ENCODE results near the gene ST8SIA3.

DNA sequence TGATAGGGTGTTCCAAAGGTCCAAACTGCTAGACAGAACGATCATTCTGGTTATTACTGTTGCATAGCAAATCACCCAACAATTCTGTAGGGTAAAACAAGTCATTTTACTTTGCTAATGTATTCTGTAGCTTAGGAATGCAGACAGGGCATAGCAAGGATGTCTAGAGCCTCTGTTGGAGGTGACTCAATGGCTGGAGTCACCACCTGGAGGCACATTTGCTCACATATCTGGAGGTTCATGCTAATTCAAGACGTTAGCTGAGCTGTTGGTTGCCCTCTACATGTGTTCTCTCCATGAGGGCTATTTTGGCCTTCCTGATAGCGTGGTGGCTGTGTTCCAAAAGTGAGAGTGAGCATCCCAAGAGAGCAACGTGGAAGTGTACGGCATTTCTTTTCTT, 22.5 kb upstream of the ST8SIA3 start:
- TF ChIP-seq, protein P1, sequence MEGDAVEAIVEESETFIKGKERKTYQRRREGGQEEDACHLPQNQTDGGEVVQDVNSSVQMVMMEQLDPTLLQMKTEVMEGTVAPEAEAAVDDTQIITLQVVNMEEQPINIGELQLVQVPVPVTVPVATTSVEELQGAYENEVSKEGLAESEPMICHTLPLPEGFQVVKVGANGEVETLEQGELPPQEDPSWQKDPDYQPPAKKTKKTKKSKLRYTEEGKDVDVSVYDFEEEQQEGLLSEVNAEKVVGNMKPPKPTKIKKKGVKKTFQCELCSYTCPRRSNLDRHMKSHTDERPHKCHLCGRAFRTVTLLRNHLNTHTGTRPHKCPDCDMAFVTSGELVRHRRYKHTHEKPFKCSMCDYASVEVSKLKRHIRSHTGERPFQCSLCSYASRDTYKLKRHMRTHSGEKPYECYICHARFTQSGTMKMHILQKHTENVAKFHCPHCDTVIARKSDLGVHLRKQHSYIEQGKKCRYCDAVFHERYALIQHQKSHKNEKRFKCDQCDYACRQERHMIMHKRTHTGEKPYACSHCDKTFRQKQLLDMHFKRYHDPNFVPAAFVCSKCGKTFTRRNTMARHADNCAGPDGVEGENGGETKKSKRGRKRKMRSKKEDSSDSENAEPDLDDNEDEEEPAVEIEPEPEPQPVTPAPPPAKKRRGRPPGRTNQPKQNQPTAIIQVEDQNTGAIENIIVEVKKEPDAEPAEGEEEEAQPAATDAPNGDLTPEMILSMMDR (IDR thresholded peaks at IDR 0.05) = no peak
- TF ChIP-seq POLR2A (IDR thresholded peaks at IDR 0.05) = no peak

Data from heart left ventricle (tissue), 13 donors.